Breast epithelium (tissue), 3 donors: Measurements from ENCODE around the gene UMPS.

Experiments
- CTCF ChIP-seq, 3 donors: fragments of 450-650 bp; IDR thresholded peaks; one replicate each; pipeline ENCODE4 v1.5.1; 2016 to 2017; ENCODE audit warnings: antibody characterized with exemption in 3 of 3, mild to moderate bottlenecking in 3 of 3, moderate library complexity in 3 of 3
- POLR2AphosphoS5 ChIP-seq, 3 donors: sonication (generic); formaldehyde crosslinking; IDR thresholded peaks; one replicate each; pipeline ENCODE4 v1.6.1; 2017; ENCODE audit warnings: antibody characterized with exemption in 3 of 3

GRCh38 chr3:124769462-124769861, 39.2 kb downstream of the UMPS start:
- TF ChIP-seq CTCF (IDR thresholded peaks at IDR 0.05), result no peak
- TF ChIP-seq POLR2AphosphoS5 (IDR thresholded peaks at IDR 0.05), result no peak
